Endodermal cell (in vitro differentiated cells): Measurements from ENCODE around the gene FGF14. TPM values are rescaled to one million over a fixed set of nuclear protein-coding genes. Genes with fewer than 3 reads are reported as not detected.

ENCODE experiments used
- DNase-seq: peaks from one replicate; pipeline ENCODE4 v3.0.0-alpha.2; 2017
- H3K27ac ChIP-seq: 2 replicates; pipeline ENCODE4 v1.5.1; 2013; ENCODE audit warnings: mild to moderate bottlenecking, low read depth, low read length, moderate library complexity
- H3K27me3 ChIP-seq: 2 replicates; pipeline ENCODE4 v1.6.1; 2013; ENCODE audit warnings: mild to moderate bottlenecking, low read length, moderate library complexity; ENCODE audit not compliant: insufficient read depth, control insufficient read depth, poor library complexity, severe bottlenecking
- H3K36me3 ChIP-seq: 2 replicates; pipeline ENCODE4 v1.7.0; 2013; ENCODE audit warnings: mild to moderate bottlenecking, low read length, moderate library complexity; ENCODE audit not compliant: control insufficient read depth, insufficient read depth
- H3K4me1 ChIP-seq: one replicate; pipeline ENCODE4 v1.7.0; 2013; ENCODE audit warnings: low read length; ENCODE audit not compliant: control insufficient read depth, insufficient read depth
- H3K4me3 ChIP-seq: 2 replicates; pipeline ENCODE4 v1.5.1; 2013; ENCODE audit warnings: mild to moderate bottlenecking, low read length, moderate library complexity
- H3K9ac ChIP-seq: 2 replicates; pipeline ENCODE4 v1.6.1; 2013; ENCODE audit warnings: mild to moderate bottlenecking, low read length, moderate library complexity; ENCODE audit not compliant: poor library complexity, severe bottlenecking; ENCODE audit errors: extremely low read depth
- H3K9me3 ChIP-seq: 2 replicates; pipeline ENCODE4 v1.6.1; 2013; ENCODE audit warnings: mild to moderate bottlenecking, low read length, moderate library complexity; ENCODE audit not compliant: control insufficient read depth
- H3K27ac Mint-ChIP-seq: 2 replicates; pipeline ENCODE4 v1.8.0; 2020; ENCODE audit warnings: mixed read lengths
- H3K27me3 Mint-ChIP-seq: 2 replicates; pipeline ENCODE4 v1.8.0; 2021; ENCODE audit warnings: mild to moderate bottlenecking, mixed read lengths; ENCODE audit not compliant: insufficient read depth
- H3K36me3 Mint-ChIP-seq: 2 replicates; pipeline ENCODE4 v1.8.0; 2020; ENCODE audit warnings: low read depth, mixed read lengths
- H3K4me1 Mint-ChIP-seq: 2 replicates; pipeline ENCODE4 v1.8.0; 2020; ENCODE audit warnings: mixed read lengths
- H3K4me3 Mint-ChIP-seq: 2 replicates; pipeline ENCODE4 v1.8.0; 2020; ENCODE audit warnings: mild to moderate bottlenecking, moderate library complexity, mixed read lengths
- H3K9me3 Mint-ChIP-seq: 2 replicates; pipeline ENCODE4 v1.8.0; 2020; ENCODE audit warnings: mild to moderate bottlenecking, mixed read lengths
- WGBS, 2 experiments: methylation state at CpG; one replicate each; pipeline versions ENCODE4 v1.1.5 to v1.1.7; 2013; ENCODE audit warnings: missing lambda C conversion rate in 2 of 2, mixed read lengths in 1 of 2; ENCODE audit not compliant: insufficient coverage in 1 of 2, insufficient read length in 1 of 2; 5-methylcytosine and 5-hydroxymethylcytosine counted together
- total RNA-seq, 2 donors: library from RNA; stranded (reverse); fragmentation: NEBNext Ultra II Directional in 1 of 2; extraction: Animal tissue kit (Norgen Biotek cat#: 25700) in 1 of 2; gene quantifications; 2 replicates in 1 of 2; 3 replicates in 1 of 2; pipeline ENCODE4 v1.2.1, GENCODE V29; 2021
- TF ChIP-seq, protein P1 (sequence below): fragments of 200-600 bp; sonication (generic); conservative IDR thresholded peaks from 2 replicates; pipeline ENCODE4 v1.5.0; 2021; ENCODE audit warnings: antibody characterized with exemption, mild to moderate bottlenecking

The FGF14 gene
- total RNA-seq, 2 donors from 2014 or later, result 0.15 to 0.26 TPM

DNA sequence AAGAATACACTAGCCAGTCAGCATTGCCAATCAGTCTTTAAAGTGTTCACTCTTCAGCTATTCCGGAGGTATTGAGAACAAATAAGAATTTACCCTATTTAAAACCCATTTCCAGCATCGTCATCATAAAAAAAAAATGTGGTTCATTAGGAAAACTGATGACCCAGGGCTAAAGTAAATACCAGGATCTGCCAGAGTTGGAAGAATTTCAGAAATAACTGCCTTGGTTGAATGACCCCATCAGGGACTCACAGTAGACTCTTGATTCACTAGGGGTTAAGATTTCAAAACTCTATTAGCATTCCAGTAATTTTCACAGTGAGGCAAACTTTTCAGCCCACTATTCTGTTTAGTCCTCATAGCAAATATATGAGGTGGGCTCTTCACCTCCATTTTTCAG lies 572.4 kb downstream of the FGF14 start:
- Mint-ChIP-seq H3K36me3 (peaks cover 2% of the 10 kb centered on the region), H3K27me3 (peaks cover 2% of the 10 kb centered on the region), H3K4me1 (peaks cover 13% of the 10 kb centered on the region), H3K4me3 (no peak overlapping the region), H3K9me3 (peaks cover 6% of the 10 kb centered on the region), H3K27ac (no peak overlapping the region)
- DNase-seq, result no peak
- Histone ChIP-seq H3K4me3 (no peak overlapping the region), H3K4me1 (peaks cover 7% of the 10 kb centered on the region), H3K27me3 (no peaks in the 10 kb centered on the region), H3K36me3 (no peaks in the 10 kb centered on the region), H3K9ac (no peak overlapping the region), H3K9me3 (peaks cover 14% of the 10 kb centered on the region), H3K27ac (no peak overlapping the region)
- 90% methylated on average over 2 of the region's 2 CpGs; no CpG with 5 or more reads in 1 of the 2 experiments for WGBS, 2 experiments
- TF ChIP-seq, protein P1, sequence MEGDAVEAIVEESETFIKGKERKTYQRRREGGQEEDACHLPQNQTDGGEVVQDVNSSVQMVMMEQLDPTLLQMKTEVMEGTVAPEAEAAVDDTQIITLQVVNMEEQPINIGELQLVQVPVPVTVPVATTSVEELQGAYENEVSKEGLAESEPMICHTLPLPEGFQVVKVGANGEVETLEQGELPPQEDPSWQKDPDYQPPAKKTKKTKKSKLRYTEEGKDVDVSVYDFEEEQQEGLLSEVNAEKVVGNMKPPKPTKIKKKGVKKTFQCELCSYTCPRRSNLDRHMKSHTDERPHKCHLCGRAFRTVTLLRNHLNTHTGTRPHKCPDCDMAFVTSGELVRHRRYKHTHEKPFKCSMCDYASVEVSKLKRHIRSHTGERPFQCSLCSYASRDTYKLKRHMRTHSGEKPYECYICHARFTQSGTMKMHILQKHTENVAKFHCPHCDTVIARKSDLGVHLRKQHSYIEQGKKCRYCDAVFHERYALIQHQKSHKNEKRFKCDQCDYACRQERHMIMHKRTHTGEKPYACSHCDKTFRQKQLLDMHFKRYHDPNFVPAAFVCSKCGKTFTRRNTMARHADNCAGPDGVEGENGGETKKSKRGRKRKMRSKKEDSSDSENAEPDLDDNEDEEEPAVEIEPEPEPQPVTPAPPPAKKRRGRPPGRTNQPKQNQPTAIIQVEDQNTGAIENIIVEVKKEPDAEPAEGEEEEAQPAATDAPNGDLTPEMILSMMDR, result no peak

DNA sequence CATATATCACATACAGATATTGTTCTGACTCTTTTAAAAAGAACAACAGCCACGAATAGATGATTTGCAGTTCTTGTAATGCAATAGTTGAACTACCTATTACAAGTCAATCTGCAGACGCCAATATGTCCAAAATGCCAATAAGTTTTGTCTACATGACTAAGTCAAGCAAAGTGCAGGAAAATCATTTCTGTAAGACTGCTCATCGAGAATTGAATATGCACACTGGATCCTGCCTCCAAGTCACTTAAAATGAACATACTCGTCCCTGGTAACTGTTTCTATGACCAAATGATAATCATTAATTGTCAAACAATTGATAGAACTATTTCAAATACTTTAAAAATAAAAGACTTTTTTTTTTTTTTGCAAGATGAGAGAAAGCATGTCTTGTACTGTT lies 573.7 kb downstream of the FGF14 start:
- peaks cover 7% of the 10 kb centered on the region for H3K4me1 ChIP-seq
- DNase-seq, result no peak
- no peak overlapping the region for H3K9ac ChIP-seq
- H3K4me3 ChIP-seq, result no peak overlapping the region
- no peak overlapping the region for H3K4me3 Mint-ChIP-seq
- H3K9me3 Mint-ChIP-seq, result peaks cover 6% of the 10 kb centered on the region
- no peaks in the 10 kb centered on the region for H3K27me3 ChIP-seq
- peaks cover 2% of the 10 kb centered on the region for H3K27me3 Mint-ChIP-seq
- H3K27ac Mint-ChIP-seq, result no peak overlapping the region
- H3K27ac ChIP-seq, result no peak overlapping the region
- TF ChIP-seq, protein P1, result no peak
- no peaks in the 10 kb centered on the region for H3K36me3 ChIP-seq
- H3K4me1 Mint-ChIP-seq, result peaks cover 13% of the 10 kb centered on the region
- peaks cover 14% of the 10 kb centered on the region for H3K9me3 ChIP-seq
- 89 to 96% methylated on average over 3 to 4 of the region's 4 CpGs for WGBS, 2 experiments
- H3K36me3 Mint-ChIP-seq, result peaks cover 2% of the 10 kb centered on the region

DNA sequence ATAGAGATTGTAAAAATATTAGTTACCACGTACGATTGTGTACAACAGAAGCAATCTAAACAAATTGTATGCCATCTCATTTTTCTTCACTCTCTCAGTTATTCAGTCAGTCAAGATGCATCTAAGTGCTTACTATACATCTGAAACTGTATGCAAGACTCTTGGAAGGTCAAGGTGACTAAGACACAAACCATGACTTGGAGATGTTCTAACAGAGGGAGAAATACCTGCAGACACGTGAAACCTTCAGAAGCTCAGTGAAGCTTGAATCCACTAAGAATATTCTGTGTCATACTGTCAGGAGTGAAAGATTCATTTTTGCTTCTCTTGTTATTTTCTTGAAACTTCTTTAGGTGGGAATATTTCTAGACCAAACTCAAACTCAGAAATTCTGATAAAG lies 584.0 kb downstream of the FGF14 start:
- H3K4me1 ChIP-seq, result no peaks in the 10 kb centered on the region
- H3K4me3 ChIP-seq, result no peak overlapping the region
- Mint-ChIP-seq H3K27ac (no peak overlapping the region), H3K4me1 (peaks cover 6% of the 10 kb centered on the region), H3K36me3 (no peaks in the 10 kb centered on the region), H3K4me3 (no peak overlapping the region), H3K9me3 (no peaks in the 10 kb centered on the region), H3K27me3 (no peaks in the 10 kb centered on the region)
- TF ChIP-seq, protein P1, result no peak
- WGBS, 2 experiments, result 98 to 100% methylated on average over 1 to 3 of the region's 3 CpGs
- no peak overlapping the region for H3K9ac ChIP-seq
- no peak overlapping the region for H3K27ac ChIP-seq
- no peak for DNase-seq
- peaks cover 10% of the 10 kb centered on the region for H3K9me3 ChIP-seq
- H3K36me3 ChIP-seq, result no peaks in the 10 kb centered on the region
- H3K27me3 ChIP-seq, result no peaks in the 10 kb centered on the region
